PC-3 (cell line): ENCODE measurements around the gene HMG20A. TPM values are rescaled to one million over a fixed set of nuclear protein-coding genes. Genes with fewer than 3 reads are reported as not detected.

Experiments used
- ATAC-seq: fragments of 200-7000 bp; cut with Tn5 transposase; 2 replicates; pipeline ENCODE4 v1.9.1; 2020; ENCODE audit warnings: mild to moderate bottlenecking, moderate library complexity
- BruUV-seq: library from RNA; stranded (reverse); fragments of 400-500 nt; replicated peaks from 2 replicates; lab custom pipeline; 2021; lab: Mats Ljungman, UMichigan
- CTCF ChIA-PET: fragments of 300-600 bp; sonication (Branson Sonifier 250); formaldehyde crosslinking; loops from one replicate; lab custom pipeline; 2022; ENCODE audit warnings: antibody characterized with exemption; lab: Charles Lee
- POLR2A ChIA-PET: fragments of 300-600 bp; sonication (Branson Sonifier 250); formaldehyde crosslinking; loops from one replicate; lab custom pipeline; 2022; ENCODE audit warnings: antibody characterized with exemption; ENCODE audit not compliant: unreplicated experiment; lab: Charles Lee
- DNase-seq: peaks from one replicate; pipeline ENCODE4 v3.0.0-alpha.2; 2015
- H2AFZ ChIP-seq: fragments of 300-600 bp; sonication (generic); 2 replicates; pipeline ENCODE4 v1.6.0; 2016; ENCODE audit warnings: antibody characterized with exemption, low read length
- H3F3A ChIP-seq: fragments of 300-600 bp; sonication (generic); one replicate; pipeline ENCODE4 v1.6.0; 2017; ENCODE audit warnings: antibody characterized with exemption, low read length, control low read depth, mild to moderate bottlenecking; ENCODE audit not compliant: unreplicated experiment
- H3K27ac ChIP-seq: fragments of 300-600 bp; sonication (generic); 2 replicates; pipeline ENCODE4 v1.5.1; 2016; ENCODE audit warnings: mild to moderate bottlenecking, low read length
- H3K27me3 ChIP-seq: fragments of 300-600 bp; sonication (generic); 2 replicates; pipeline ENCODE4 v1.6.1; 2016; ENCODE audit warnings: low read length, mixed read lengths
- H3K36me3 ChIP-seq: fragments of 300-600 bp; sonication (generic); 2 replicates; pipeline ENCODE4 v1.6.1; 2016; ENCODE audit warnings: low read depth, mixed run types, low read length, mixed read lengths
- H3K4me1 ChIP-seq: fragments of 300-600 bp; sonication (generic); 2 replicates; pipeline ENCODE4 v1.5.1; 2016; ENCODE audit warnings: low read length; ENCODE audit not compliant: insufficient read depth
- H3K4me2 ChIP-seq: fragments of 300-600 bp; sonication (generic); 2 replicates; pipeline ENCODE4 v1.6.0; 2016; ENCODE audit warnings: low read length
- H3K4me3 ChIP-seq: fragments of 300-600 bp; sonication (generic); 2 replicates; pipeline ENCODE4 v1.5.1; 2016; ENCODE audit warnings: mild to moderate bottlenecking, low read length, mixed read lengths
- H3K79me2 ChIP-seq: fragments of 300-600 bp; sonication (generic); 2 replicates; pipeline ENCODE4 v1.6.1; 2017; ENCODE audit warnings: low read length, mixed read lengths
- H3K9ac ChIP-seq: fragments of 300-600 bp; sonication (generic); 2 replicates; pipeline ENCODE4 v1.6.0; 2016; ENCODE audit warnings: mild to moderate bottlenecking, low read length
- H3K9me2 ChIP-seq: fragments of 300-600 bp; sonication (generic); replicated peaks from 2 replicates; pipeline ENCODE4 v1.6.1; 2016; ENCODE audit warnings: mixed run types, low read length, mixed read lengths
- H3K9me3 ChIP-seq: fragments of 300-600 bp; sonication (generic); 2 replicates; pipeline ENCODE4 v1.6.1; 2016; ENCODE audit warnings: low read length, mixed read lengths
- H4K20me1 ChIP-seq: fragments of 300-600 bp; sonication (generic); 2 replicates; pipeline ENCODE4 v1.6.1; 2016; ENCODE audit warnings: low read length, mixed read lengths
- EZH2 ChIP-seq: fragments of 300-600 bp; sonication (generic); IDR thresholded peaks from one replicate; pipeline ENCODE4 v1.6.1; 2017; ENCODE audit warnings: antibody characterized with exemption, mild to moderate bottlenecking, low read length; ENCODE audit not compliant: unreplicated experiment
- EZH2phosphoT487 ChIP-seq: fragments of 300-600 bp; sonication (generic); IDR thresholded peaks from 2 replicates; pipeline ENCODE4 v1.6.1; 2018; ENCODE audit warnings: mild to moderate bottlenecking, antibody characterized with exemption, low read length, borderline replicate concordance
- intact Hi-C: fragments of 100-400 bp; cut with micrococcal nuclease; formaldehyde crosslinking; loops from 2 replicates; pipeline ENCODE4 v1.9.0; 2023
- total RNA-seq: library from RNA; depleted of rRNA; stranded (reverse); fragments of >200 nt; gene quantifications from 2 replicates; pipeline ENCODE4 v1.2.3, GENCODE V29; 2014
- TF ChIP-seq, protein P1 (sequence below): fragments of 300-600 bp; sonication (generic); conservative IDR thresholded peaks from 2 replicates; pipeline ENCODE4 v1.5.1; 2017; ENCODE audit warnings: antibody characterized with exemption, low read depth, mild to moderate bottlenecking, low read length

HMG20A gene
- total RNA-seq, 1 experiment from 2014 or later = 17.6 TPM

DNA sequence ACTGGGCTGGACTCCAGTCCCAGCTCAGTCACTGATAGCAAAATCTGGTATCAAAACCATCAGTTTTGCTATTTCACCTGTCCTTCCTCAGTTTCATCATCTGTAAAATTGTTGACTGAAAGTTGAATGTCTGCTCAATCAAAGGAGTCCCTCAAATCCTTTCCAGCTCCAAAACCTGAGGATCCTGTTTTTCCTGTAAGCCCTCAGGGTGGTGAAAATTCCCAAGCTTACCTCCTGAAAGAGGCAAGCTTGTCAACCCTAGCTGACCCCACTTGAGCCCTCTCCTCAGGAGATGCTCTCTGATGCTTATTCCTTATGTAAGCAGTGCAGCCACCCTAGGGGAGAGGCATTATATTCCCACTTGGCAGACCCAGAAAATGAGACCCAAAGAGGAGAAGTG lies 82.6 kb downstream of the HMG20A start:
- Histone ChIP-seq H3K79me2 (no peaks in the 10 kb centered on the region), H2AFZ (no peak overlapping the region), H3K36me3 (no peaks in the 10 kb centered on the region), H3K4me2 (no peak overlapping the region), H3K4me1 (peaks cover 24% of the 10 kb centered on the region), H3K9me2 (no peaks in the 10 kb centered on the region), H3K4me3 (no peak overlapping the region), H3F3A (no peaks in the 10 kb centered on the region), H3K27ac (no peak overlapping the region), H3K9me3 (no peaks in the 10 kb centered on the region), H4K20me1 (no peaks in the 10 kb centered on the region), H3K27me3 (no peaks in the 10 kb centered on the region), H3K9ac (no peak overlapping the region)
- TF ChIP-seq EZH2 (no peak), EZH2phosphoT487 (no peak)
- TF ChIP-seq, protein P1, sequence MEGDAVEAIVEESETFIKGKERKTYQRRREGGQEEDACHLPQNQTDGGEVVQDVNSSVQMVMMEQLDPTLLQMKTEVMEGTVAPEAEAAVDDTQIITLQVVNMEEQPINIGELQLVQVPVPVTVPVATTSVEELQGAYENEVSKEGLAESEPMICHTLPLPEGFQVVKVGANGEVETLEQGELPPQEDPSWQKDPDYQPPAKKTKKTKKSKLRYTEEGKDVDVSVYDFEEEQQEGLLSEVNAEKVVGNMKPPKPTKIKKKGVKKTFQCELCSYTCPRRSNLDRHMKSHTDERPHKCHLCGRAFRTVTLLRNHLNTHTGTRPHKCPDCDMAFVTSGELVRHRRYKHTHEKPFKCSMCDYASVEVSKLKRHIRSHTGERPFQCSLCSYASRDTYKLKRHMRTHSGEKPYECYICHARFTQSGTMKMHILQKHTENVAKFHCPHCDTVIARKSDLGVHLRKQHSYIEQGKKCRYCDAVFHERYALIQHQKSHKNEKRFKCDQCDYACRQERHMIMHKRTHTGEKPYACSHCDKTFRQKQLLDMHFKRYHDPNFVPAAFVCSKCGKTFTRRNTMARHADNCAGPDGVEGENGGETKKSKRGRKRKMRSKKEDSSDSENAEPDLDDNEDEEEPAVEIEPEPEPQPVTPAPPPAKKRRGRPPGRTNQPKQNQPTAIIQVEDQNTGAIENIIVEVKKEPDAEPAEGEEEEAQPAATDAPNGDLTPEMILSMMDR = no peak
- POLR2A ChIA-PET = no interaction called here
- intact Hi-C loops = no loop called here
- ATAC-seq (no peak), DNase-seq (peak; percentile 53)
- CTCF ChIA-PET = no interaction called here
- BruUV-seq = no TSS peak

- no TSS peak for BruUV-seq
- Histone ChIP-seq H3K9ac (no peak overlapping the region), H4K20me1 (no peaks in the 10 kb centered on the region), H3F3A (no peaks in the 10 kb centered on the region), H3K27ac (no peak overlapping the region), H3K36me3 (no peaks in the 10 kb centered on the region), H3K4me2 (no peak overlapping the region), H3K79me2 (no peaks in the 10 kb centered on the region), H3K27me3 (no peaks in the 10 kb centered on the region), H3K4me3 (no peak overlapping the region), H3K9me2 (no peaks in the 10 kb centered on the region), H3K4me1 (peaks cover 29% of the 10 kb centered on the region), H2AFZ (no peak overlapping the region), H3K9me3 (no peaks in the 10 kb centered on the region)
- CTCF ChIA-PET = no interaction called here
- POLR2A ChIA-PET = no interaction called here
- ATAC-seq = no peak
- TF ChIP-seq EZH2 (no peak), EZH2phosphoT487 (no peak)
- TF ChIP-seq, protein P1 = no peak
- no peak for DNase-seq
- intact Hi-C loops = no loop called here
Observed at GRCh38 chr15:77503764-77504163, 83.1 kb downstream of the HMG20A start.

DNA sequence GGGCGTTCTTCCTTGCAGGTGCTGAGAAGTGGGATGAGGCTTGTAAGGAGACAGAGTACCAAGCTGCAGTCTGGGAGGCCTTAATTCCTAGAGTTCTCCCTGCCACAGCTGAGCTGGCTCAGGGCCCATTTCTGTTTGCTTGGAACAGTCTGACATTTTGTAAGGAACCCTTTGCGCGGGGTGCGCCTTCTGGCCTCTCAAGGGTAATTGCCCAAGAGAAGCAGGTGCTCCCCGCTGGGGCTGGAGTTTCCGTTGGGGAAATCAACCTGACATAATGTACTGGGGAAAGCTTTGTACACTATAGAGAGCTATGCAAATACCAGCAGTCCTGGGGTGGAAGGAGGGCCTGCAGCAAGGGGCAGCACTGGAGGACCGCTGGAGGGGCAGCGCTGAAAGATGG lies 83.6 kb downstream of the HMG20A start:
- H3K36me3 ChIP-seq = no peaks in the 10 kb centered on the region
- no peaks in the 10 kb centered on the region for H3K27me3 ChIP-seq
- ATAC-seq = no peak
- no peaks in the 10 kb centered on the region for H3K9me3 ChIP-seq
- no peaks in the 10 kb centered on the region for H4K20me1 ChIP-seq
- H2AFZ ChIP-seq = no peak overlapping the region
- no peak overlapping the region for H3K9ac ChIP-seq
- intact Hi-C loops = no loop called here
- BruUV-seq = no TSS peak
- DNase-seq = no peak
- H3K79me2 ChIP-seq = no peaks in the 10 kb centered on the region
- CTCF ChIA-PET = no interaction called here
- H3K4me2 ChIP-seq = no peak overlapping the region
- TF ChIP-seq, protein P1 = no peak
- TF ChIP-seq EZH2 (no peak), EZH2phosphoT487 (no peak)
- H3K27ac ChIP-seq = no peak overlapping the region
- no peaks in the 10 kb centered on the region for H3K9me2 ChIP-seq
- POLR2A ChIA-PET = no interaction called here
- no peak overlapping the region for H3K4me3 ChIP-seq
- H3K4me1 ChIP-seq = peaks cover 32% of the 10 kb centered on the region
- no peaks in the 10 kb centered on the region for H3F3A ChIP-seq
